NCI-H2107 (cell line): ENCODE results near the gene MEGF6.
"Not testable (repeated sequence)": the region's sequence is repeated elsewhere in the genome, so short reads cannot be mapped to it uniquely, and the experiment has no call there.

Experiments used
- DNase-seq: peaks from one replicate; lab custom pipeline; 2025; lab: John Stamatoyannopoulos, UW

MEGF6 gene

DNA sequence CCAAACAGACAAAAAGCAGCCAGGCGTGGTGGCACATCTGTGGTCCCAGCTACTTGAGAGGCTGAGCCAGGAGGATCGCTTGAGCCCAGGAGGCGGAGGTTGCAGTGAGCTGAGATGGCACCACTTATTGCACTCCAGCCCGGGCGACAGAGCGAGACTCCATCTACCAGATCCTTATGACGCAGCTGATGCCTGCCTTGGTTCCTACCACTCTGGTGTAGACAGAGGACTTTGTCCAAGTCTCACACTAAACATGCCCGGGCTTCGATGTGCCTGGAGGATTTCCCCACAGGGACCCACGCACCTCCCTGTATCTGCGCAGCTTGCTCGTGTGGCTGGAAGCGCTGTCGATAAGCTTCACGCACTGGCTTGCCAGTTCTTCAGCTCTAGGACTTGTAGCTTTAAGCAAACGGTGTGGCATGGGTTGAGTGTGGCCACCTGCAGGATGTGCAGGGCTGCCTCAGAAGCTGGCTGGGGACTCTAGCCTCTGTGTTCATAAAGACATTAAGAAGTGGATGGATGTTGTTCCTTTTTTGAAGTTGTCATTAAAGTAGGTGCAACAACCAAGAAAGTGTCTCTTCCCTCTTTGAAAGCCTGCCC, 18.4 kb upstream of the MEGF6 start:
- no peak for DNase-seq

DNA sequence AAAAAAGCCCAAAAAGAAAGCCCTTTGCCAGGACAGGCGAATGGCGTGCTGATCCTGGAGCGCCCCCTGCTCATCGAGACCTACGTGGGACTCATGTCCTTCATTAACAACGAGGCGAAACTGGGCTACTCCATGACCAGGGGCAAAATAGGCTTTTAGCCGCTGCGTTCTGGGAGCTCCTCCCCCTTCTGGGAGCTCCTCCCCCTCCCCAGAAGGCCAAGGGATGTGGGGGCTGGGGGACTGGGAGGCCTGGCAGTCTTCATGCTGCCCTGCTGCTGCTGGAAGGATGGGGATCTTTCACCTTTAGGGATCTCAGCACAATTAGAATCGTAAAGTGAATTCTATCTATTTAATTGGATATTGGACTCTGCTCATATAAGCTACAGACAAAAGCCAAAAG, 17.1 kb upstream of the MEGF6 start:
- DNase-seq: no peak

DNA sequence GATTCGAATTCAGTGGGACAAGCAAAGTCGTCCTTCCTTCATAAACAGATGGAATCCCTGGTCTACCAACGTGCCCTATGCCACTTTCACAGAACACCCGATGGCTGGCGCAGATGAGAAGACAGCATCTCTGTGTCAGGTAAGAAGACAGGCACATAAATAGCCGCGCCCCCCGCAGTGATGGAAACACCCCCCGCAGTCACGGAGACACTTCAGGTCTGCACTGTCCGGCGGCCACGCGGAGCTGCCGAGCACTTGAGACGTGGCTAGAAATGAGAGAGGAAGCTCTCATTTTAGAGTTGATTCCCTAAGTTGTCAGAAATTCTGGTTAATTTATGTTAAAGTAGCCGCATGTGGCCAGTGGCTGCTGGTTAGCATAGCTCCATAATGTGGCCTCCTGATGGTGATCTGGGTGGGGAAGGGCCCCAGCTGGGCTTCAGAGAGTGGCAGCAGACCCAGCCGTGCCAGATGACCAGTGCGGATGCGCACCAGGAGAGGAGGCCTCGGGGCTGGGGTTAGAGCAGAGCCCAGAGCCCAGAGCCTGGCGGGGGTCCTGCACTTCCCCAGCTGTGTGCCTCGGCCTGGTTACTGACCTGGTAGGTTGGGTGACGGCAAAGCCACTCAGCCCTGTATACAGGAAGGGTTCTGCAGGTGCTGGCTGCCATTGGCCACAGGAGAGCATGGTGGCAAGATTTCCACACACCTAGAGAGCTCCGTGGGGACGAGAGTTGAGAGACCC, 16.4 kb upstream of the MEGF6 start:
- no peak for DNase-seq

DNA sequence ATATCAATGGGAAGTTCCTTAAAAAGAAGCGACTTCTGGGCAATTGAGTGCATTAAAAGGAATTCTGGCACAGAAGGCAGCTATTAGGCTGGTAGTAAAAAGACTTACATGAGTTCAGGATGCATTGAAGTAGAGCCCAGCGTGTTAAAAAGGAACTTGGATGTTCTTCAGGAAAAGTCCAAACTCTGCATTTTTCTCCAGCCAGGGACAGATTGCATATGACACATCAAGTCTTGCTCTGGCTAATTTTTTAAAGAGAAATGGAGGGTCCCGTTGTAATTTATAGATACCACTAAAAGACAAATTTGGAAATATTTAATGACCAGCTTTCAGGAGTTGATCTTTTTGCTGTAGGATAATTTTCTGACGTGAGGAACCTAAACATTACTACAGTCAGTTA, 14.7 kb upstream of the MEGF6 start:
- no peak for DNase-seq

DNA sequence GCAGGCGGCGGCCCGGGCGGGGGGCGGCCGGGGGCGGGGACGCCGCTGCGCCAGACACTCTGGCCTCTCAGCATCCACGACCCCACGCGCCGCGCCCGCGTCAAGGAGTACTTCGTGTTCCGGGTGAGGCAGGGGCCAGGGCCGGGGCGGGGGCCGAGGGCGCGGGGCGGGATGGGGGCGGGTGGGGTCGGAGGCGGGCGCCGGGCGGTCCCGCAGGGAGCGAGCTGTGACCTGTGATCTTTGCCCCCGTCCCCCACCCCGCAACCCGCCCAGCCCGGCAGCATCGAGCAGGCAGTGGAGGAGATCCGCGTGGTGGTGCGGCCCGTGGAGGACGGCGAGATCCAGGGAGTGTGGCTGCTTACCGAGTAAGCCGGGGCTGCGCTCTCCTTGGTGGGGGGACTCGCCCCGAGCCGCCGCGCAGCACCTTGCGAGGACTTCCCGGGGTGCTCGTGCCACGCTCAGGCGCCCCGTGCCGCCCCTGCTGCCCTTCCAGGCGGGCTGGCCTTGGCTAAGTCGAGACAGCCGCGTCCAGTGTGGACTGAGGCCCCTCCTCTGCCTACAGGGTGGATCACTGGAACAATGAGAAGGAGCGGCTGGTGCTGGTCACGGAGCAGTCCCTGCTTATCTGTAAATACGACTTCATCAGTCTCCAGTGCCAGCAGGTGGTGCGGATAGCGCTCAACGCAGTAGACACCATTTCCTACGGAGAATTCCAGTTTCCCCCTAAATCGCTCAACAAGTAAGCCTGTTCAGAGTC, 14.0 kb upstream of the MEGF6 start:
- DNase-seq: no peak

DNA sequence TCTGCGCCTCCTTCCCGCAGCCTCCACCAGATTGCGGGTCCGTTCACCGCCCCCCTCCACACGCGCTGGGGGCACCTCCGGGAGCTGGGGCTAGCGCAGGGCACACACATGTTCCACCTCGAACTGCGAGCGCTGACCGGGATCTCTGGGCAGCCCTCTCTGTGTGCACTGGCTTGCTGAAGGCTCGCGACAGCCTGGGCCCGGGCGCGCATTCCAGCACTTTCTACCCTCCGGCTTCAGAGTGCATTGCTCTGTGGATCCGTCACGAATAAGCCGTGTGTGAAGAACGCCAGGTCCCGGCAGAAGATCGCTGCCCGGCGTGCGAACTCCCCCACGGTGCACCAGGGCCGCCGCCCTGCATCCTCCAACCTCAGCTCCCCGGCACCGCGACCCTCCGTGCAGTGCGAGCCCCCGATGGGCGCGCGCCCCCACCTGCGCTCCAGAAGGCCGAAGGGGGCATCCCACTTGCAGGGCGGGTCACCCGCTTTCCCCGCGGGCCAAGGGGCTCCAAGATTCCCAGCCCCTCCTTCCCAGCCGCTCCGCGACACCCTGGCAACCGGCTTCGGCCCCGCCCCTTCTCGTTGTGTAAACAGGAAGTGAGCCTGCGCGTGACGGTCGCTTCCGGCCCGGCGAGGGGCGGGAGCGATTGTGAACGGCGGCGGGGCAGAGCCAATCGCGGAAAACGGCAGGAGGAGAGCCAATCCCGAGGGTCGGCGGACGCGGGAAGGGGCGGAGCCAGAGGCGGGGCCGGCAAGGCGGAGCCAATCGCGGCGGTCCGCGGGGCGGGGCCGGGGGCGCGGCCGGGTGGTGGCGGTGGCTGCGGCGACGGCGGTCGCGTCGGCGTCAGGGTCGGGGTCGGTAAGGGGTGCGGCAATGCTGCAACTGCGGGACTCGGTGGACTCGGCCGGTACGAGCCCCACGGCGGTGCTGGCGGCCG, 13.2 kb upstream of the MEGF6 start, which contains the start of gene TPRG1L:
Gene TPRG1L (plus strand): TSS at position 816 of the 937 bp plus-strand sequence. CDS start 58 bp downstream, at position 874.
- peak; percentile 43 for DNase-seq

DNA sequence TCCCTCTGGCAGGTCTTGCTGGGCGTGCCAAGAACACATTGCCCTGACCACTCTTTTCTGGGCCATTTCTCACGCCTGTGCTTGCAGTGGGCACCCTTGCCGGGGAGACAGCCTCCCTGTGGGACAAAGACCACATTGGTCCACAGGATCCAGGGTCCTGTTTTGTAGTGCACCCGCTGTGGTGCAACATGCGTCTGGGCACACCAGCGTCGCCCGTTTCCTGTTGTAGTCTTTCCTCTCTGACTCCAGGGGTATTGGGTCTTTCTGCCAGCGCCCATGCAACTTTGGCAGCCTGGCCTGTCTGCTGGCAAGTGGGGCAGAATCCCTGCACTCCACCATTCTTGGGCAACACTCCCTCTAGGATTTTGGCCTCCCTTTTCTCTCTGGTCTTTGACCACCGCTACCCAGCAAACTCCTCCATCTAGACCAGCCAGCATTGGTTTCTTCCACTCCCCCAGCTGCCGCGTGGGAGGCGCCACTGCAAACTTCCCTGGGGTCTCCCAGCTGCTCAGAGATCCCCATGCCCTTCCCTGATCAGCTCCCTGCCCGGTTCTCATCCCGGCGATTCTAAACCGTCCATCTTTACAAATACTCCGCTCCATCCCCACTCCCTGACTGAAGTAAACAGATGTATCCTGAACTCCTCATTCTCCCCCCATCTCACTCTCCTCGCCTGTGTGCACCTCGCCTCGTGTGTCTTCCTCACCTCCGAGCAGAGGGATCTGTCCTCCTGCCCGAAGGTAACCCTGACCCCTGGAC, 12.3 kb upstream of the MEGF6 start:
- DNase-seq: no peak

DNA sequence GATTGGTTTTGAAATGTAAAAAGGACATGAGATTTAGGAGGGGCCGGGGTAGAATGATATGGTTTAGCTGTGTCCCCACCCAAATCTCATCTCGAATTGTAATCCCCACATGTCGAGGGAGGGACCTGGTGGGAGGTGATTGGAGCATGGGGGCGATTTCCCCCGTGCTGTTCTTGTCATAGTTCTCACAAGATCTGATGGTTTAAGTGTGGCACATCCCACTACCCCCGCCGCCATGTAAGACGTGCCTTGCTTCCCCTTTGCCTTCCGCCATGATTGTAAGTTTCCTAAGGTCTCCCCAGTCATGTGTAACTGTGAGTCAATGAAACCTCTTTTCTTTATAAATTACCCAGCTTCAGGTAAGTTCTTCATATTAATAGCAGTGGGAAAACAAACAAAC, 10.8 kb upstream of the MEGF6 start:
- not testable (repeated sequence) for DNase-seq

DNA sequence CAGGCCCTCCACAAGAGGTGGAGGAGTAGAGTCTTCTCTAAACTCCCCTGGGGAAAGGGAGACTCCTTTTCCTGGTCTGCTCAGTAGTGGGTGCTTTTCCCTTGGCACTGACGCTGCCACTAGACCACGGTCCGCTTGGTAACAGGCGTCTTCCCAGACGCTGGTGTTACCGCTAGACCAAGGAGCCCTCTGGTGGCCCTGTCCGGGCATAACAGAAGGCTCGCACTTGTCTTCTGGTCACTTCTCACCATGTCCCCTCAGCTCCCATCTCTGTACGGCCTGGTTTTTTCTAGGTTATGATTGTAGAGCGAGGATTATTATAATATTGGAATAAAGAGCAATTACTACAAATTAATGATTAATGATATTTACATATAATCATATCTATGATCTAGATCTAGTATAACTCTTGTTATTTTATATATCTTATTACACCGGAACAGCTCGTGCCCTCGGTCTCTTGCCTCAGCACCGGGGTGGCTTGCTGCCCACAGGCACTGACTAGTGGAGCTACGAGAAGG, 9.9 kb upstream of the MEGF6 start:
- not testable (repeated sequence) for DNase-seq

DNA sequence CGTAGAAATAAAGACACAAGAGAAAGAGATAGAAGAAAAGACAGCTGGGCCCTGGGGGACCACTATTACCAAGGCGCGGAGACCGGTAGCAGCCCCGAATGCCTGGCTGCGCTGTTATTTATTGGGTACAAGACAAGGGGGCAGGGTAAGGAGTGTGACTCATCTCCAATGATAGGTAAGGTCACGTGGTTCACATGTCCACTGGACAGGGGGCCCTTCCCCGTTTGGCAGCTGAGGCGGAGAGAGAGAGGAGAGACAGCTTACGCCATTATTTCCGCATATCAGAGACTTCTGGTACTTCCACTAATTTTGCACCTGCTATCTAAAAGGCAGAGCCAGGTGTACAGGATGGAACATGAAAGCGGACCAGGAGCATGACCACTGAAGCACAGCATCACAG, 9.4 kb upstream of the MEGF6 start:
- no peak for DNase-seq

DNA sequence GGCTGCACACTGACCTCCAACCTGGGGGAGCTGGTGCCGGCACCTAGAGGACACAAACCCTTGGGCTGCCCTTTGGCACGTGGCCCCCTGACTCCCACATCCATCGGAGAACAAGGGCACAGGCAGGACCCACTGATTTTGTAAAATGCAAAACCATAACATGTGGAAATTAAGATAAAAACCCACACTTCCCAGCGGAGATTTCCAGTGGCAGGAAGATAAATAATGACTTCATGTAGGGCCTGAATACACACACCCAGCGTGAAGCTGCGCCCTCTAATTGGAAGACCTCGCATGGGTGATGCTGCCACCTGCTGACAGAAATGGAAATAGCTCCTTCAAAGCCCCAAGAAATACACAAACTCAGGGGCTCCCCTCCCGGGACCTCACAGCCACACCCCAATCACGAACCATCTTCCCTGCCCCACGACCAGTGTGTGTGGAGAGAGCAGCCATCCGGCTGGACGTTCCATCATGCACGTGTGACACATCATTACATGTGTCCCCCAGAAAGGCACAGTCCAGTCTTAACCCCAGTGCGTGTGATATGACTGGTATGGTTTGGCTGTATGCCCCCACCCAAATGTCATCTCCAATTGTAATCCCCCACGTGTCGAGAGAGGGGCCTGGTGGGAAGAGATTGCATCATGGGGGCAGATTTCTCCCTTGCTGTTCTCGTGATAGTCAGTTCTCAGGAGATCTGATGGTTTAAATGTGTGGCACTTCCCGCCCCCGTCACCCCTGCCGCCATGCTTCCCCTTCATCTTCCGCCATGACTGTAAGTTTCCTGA, 7.8 kb upstream of the MEGF6 start:
- DNase-seq: no peak

DNA sequence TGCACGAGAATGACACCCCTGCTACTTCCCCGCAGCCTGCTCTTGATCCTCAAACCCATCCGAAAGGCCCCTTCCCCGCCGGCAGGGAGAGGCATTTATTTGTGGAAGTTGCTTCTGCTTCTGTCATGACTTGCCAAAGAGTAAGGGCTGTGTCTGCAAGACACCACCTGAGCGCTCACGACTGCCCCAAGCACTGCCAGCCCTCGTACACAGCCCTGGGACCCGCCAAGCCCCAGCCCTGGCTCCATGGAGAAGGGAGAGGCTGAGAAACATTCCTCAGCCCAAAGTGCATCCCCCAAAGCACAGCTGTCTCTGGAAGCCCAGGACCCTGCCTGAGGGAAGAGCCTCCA, 7.2 kb upstream of the MEGF6 start:
- DNase-seq: no peak

DNA sequence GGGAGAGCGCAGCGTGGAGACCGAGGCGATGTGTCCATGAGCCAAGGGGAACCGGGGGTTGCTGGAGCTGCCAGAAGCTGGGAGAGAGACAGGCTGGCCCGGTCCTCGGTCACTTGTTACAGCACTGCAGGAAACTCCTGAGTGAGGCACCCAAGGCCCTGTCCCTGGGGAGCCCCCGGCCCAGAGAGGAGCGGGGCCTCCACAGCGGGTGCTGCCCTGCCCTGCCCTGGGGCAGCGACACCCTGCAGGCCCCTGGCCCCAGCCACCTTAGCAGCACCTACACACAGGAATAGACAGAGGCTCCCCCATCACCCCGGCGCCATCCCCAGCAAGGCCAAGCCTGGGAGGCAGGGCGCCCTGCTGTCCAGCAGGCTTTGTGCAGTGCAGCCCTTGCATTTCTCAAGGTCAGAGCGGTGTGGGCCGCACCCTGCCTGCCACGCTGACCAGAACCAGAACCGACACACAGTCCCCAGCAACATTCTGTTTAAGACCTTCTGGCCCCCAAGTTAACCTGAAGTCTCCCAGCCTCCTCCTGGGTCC, 6.6 kb upstream of the MEGF6 start:
- no peak for DNase-seq

DNA sequence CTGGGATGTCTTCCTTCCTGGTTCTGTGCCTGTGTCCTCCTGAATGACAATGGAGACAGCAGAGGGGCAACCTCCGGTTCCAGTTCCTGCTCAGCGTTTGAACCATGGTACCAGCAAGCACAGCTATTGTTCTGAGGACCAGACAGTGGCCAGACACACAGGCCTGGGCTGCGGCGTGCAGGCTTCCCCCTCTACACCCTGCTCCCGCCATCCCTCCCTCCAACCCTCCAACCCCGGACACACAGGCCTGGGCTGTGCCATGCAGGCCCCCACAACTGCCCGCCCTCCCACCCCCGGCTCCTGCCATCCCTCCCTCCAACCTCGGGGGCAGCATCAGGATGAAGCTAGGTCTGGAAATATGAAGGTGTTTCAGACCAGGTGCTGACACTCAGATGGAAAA, 5.6 kb upstream of the MEGF6 start:
- DNase-seq: no peak

DNA sequence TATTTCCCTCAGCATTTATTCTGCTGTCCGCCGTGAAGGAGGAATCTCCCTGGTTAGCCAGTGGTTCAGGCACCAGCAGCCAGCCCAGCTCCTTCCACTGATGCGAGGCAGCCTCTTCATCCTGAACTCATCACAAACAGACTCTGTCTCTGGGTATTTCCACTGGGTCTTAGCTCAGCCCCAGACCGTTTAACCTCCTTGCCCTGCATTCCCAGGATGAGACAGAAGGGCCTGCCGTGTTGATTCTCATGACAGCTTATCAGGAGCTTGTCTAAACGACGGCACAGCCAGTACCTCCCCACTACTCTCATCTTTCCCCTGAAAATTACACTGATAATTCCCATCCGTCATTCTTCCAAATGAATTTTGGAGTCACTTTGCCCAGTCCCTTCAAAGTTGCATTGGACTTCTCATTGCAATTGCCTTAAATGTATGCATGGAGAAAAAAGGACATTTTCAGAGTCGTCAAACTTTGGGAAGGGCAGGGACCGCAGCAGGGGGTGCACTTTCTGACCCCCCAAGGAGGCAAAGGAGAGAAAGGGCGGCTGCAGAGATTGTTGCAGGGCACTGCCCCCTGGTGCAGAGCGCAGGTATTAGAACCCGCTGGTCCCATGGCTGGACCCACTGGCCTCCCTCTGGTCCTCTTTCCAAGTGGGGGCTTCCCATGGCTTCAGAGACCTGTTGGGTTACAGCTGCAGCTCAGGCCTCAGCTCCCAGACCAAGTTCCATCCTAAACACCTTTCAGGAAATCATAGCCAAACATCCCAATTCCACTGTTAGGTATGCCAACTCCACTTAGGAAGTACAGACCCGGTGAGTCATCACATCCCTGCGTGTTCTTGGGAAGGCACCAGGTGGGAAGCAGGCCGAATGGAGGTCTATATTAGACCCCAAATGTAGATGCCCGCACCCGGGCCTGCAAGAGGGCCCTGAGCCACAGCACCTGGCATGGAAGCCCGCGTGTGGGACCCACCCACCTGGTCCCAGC, 3.7 kb upstream of the MEGF6 start:
- no peak for DNase-seq

DNA sequence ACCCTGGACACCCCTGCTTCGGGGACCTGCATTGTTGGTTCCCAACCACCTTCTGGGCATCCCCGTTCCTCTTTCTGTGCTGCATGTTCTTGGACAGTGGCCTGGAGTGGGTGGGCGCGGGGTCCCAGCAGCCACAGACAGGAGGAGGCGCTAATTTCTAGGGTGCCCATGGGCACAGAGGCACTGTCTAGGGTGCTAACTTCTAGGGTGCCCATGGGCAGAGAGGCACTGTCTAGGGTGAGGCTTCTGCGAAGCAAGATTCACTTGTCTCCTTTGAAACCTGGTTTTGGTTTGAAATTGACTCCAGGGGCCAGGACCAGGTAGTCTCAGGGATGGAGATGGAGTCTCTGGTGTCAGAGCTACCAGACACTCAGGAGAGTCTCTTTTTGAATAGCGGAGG, 815 bp upstream of the MEGF6 start:
- no peak for DNase-seq

DNA sequence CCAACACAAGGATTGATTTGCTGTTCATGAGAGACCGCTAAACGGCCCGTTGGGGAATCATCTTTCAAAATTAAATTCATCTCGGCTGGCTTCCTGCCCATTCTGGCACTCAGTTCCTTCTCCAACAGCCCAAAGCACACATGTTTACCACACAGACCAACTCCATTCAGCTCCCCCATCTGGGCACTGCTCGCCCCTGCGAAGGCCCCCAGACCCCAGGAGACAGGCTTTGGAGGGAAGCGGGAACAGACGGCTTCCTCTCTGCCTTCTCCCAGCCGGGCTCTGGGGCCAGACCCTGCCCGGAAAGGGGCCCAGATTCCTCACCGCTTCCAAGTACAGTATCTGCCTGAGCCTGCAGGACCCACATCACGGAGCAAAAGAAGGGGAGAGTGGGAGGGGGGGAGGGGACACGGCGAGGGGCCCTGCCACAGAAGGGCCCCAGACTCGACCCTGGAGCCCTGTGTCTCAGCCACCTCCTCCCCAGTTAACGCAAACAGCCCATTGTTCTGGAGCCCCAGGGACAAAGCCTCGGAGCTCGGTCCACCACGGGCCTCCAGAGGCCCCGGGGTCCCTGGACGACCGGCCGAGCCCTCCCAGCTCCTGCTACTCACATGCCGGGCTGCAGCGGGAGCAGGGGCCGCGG, 660 bp downstream of the MEGF6 start:
- no peak for DNase-seq
